GM03348 (cell line): ENCODE results near the gene NEURL4.
A peak's percentile ranks its signal among the peaks of the same experiment; 100 is the strongest.
"Not testable (repeated sequence)": the region's sequence is repeated elsewhere in the genome, so short reads cannot be mapped to it uniquely, and the experiment has no call there.

Experiments used
- DNase-seq: peaks from one replicate; pipeline ENCODE4 v3.0.0; 2012; ENCODE audit warnings: low spot score

Gene NEURL4

DNA sequence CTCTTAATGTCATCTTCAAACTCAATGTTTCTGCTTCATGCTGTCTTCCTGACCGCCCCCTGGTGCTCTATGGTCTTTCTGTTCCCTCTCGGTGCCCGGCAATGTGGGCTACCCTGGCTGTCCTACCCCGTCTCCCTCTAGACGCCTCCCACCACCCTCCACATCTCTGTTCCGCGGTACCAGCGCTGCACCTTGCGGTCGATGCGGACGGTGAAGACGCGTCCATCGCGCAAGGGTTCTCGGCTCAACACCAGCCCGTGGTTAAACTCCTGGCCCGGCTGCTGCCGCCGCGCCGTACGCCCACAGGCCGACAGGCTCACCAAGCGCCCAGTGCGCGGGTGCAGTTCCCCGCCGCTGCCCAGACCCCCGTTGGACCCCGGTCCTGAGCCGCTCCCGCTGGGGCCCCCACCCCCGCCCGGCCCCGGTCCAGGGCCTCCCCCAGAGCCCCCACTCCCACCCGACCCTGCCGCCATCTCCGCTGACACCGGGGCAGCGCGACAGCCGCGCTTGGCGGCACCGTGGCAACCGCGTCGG is at the start of gene NEURL4:
TSS of gene NEURL4 (minus strand) at position 496 of the 534 bp plus-strand sequence. CDS start at position 473, 23 bp downstream.
- no peak for DNase-seq

DNA sequence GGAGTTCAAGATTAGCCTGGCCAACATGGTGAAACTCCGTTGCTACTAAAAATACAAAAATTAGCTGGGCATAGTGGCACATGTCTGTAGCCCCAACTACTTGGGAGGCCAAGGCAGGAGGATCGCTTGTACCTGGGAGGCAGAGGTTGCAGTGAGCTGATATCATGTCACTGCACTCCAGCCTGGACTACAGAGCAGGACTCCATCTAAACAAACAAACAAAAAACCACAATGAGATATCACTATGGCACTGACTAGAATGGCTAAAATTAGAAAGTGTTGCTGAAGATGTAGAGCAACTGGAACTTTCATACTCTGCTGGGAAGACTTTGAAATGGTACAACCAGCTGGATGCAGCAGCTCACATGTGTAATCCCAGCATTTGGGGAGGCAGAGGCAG is 45.2 kb upstream of the NEURL4 start:
- no peak for DNase-seq

DNA sequence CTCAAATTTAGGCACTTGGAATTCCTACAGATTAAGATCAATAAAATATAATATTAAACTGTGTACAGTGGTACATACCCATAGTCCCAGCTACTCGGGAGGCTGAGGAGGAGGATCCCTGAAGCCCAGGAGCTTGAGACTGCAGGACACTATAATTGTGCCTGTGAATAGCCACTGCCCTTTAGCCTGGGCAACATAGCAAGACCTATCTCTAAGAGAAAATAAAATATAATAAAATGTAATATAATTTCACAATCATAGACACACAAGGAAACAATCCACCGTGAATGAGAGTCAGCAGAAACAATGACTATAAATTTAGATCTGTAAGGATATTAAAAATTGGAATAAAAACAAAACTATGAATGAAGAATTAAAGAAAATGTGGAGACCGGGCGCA is 41.7 kb upstream of the NEURL4 start:
- no peak for DNase-seq

DNA sequence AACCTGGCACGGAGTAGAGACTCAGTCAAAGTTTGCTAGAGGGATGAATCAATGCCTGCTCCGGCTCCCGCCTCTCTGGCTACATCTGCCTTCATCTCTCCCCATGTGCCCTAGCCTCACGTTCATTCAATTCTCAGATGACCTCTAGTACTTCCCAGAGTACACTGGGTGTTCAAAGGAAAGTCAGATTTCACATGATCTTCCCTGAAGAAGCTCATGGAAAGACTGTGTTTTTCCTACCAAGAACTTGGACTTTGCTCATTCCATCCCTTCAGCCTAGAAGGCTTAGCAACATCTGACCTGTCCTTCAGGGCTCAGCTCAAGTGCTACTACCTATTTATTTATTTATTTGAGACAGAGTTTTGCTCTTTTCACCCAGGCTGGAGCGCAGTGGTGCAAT is 40.7 kb upstream of the NEURL4 start:
- DNase-seq, result no peak

DNA sequence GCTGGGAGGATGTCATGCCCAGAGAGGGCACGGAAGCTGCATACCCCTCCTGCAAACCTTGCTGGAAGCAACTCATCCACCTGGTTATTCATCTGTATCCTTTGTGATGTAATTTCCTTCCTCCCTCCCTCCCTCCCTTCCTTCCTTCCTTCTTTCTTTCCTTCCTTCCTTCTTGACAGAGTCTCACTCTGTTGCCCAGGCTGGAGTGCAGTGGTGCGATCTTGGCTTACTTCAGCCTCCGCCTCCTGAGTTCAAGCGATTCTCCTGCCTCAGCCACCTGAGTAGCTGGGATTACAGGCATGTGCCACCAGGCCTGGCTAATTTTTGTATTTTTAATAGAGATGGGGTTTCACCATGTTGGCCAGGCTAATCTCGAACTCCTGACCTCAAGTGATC is 39.5 kb upstream of the NEURL4 start:
- DNase-seq, result not testable (repeated sequence)

DNA sequence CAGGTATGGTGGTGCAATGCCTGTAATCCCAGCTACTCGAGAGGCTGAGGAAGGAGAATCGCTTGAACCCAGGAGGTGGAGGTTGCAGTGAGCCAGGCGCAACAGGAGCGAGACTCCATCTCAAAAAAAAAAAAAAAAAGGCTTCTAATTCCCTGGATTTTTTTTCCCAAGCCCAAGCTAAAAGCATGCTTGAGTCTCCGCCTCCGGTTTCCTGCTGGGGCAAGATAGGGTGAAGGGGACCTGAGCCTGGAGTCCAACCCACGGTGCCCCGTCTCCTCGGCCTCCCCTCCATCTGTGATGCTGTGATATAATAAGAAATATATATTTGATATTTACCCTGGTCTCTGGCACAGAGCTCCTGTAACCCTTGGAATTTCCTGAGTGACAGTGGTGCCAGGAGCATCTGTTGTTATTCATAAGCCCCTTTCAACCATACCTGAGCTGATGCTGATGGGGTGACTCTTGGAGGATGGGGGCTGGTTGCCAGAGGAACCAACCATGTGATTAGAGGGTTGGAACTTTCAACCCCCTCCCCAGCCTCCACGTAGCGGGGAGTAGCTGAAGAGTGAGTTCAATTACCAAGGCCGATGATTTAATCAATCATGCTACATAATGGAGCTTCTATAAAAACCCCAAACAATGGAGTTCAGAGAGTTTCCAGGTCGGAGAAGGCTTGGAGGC is 38.9 kb upstream of the NEURL4 start:
- DNase-seq, result no peak

DNA sequence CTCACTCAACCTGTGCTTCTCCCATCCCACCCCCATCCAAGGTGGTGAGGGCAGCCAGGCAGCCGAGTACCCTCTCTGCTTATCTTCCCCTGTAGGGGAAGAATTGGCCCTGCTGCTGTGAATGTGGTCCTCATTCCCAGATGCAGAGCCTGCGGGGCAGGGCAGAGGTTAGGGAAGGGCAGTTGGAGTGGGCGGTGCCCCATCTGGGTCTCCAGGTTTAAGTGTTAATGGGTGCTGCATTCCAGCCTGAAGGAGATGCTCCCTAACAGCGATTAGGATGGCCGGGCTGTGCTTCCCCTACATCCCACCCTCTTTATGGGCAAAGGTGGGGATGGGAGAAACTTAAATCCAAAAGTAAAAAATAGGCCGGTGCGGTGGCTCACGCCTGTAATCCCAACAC is 37.9 kb upstream of the NEURL4 start:
- DNase-seq, result no peak

DNA sequence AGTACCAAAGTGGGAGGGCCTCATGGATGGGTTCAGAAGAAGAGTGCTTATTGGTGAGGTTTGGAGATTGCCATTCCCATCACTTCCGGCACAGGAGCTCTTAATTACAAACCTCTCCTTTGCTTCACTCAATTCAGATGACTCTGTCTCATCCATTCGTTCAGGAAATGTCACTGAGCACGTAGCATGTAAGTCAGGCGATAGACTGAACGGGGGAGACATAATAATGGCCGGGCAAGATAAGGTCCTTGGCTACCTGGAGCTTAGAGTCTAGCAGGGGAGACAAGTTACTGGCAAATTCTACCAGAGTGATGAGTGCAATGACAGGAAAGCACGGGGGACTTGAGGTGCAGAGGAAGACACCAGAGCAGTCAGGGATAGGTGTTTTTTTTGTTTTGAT is 36.8 kb upstream of the NEURL4 start:
- not testable (repeated sequence) for DNase-seq

DNA sequence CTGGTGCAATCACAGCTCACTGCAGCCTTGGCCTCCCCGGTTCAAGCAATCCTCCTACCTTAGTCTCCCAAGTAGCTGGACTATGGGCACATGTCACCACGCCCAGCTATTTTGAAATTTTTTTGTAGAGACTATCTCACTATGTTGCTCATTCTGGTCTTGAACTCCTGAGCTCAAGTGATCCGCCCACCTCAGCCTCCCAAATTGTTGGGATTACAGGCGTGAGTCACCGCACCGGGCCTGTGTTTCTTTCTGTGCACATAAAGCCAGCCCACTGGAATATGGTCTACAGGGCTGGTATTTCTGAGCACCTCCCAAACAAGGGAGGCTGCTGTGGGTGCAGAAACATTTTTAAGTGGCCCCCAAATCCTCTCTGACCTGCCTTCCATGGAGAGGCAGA is 34.2 kb upstream of the NEURL4 start:
- DNase-seq, result no peak

DNA sequence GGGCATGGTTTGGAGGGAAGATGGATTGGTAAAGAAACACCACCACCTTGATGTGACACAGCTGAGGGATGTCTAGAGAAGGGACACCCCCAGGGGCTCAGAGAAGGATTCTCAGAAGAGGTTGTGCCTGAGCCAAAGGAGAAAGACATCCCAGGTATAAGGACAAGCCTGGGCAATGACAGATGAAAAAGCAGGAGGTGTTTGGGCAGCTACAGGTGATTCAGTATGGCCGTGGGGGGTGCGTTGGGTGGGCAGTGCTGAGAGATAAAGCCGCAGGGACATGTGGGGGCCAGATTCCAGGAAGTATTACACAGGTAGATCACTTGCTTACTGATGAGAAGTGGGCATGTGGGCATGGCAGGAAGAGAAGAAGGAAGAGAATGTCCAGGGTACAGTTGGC is 32.8 kb upstream of the NEURL4 start:
- DNase-seq, result no peak

DNA sequence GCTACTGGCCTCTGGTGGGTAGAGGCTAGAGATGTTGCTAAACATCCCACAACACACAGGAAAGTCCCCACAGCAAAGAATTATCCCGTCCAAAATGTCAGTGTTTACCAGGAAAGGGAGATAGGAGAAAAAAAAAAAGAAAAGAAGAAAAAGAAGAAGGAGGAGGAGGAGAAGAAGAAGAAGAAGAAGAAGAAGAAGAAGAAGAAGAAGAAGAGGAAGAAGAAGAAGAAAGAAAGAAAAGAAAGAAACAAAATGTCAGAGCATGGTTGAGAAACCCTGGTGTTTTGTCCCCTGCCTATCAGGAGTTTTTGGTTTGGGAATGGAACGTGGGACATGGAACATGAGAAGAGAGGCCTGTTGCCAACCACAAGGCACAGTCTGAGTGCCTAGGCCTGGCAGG is 28.2 kb upstream of the NEURL4 start:
- DNase-seq, result no peak

DNA sequence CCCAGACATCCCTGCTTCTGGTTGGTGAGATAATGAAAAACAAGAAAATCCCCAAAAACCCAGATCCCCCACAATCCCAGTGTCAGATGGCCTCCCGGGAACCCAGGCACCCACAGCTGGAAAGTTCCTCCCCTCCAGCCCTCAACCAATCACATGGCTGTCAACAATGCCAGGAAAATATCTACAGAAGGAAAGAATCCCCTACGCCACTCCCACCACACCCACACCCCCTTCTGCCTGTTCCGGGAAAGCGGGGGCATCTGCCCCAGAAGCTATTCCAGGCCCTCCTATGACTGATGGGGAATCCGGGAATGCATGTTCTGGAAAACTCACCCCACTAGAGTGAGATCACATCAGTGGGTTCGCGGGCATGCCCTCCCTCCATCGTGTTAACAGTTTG is 27.6 kb upstream of the NEURL4 start:
- peak; percentile 54 for DNase-seq

DNA sequence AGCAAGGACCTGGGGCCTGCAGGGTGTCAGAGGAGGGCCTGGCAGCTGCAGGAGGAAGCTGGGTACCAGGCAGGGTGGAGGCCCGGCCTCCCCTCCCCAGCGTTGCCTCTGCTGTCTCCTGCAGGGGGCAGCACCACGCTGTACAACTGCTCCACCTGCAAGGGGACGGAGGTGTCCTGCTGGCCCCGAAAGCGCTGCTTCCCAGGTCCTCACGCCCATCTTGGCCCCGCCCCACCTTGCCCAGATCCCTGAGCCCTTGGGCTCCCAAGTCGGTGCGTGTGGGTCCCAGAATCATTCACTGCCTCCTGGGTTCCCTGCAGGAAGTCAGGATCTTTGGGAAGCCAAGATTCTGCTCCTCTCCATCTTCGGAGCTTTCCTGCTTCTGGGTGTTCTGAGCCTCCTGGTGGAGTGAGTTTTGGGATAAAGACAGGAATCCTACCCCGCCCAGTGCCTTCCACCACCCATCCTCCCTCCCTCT is 27.0 kb upstream of the NEURL4 start:
- peak; percentile 87 for DNase-seq

DNA sequence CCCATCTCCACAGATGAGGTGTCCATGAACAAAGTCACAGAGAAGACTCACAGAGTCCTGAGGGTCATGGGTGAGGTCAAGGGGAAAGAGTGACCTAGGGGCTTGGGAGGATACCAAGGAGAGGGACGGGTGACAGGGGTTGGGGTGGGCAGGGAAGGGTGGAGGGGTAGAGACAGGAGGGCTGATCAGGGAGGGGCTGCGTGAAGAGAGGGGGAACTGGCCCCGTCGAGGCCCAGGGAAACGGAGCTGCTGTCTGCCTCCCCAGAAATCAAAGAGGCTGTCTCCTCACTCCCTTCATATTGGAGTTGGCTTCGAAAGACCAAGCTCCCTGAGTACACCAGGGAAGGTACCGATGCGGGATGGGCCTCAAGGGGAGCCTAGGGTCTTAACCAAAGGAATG is 26.4 kb upstream of the NEURL4 start:
- DNase-seq, result no peak

DNA sequence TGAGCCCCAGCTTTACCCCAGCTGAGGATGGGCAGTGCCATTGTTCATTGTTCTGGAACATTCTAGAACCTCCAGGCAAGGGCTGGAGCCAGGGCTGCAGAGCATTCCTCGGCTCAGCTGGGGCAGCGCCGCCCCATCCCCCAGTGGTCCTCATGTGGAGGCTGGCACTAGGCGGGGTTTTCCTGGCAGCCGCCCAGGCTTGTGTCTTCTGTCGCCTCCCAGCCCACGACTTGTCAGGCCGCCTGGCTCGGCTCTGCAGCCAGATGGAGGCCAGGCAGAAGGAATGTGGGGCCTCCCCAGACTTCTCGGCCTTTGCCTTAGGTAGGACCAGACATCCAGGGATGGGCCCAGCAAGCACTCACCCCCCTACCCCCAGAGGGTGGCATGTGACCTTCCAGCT is 25.9 kb upstream of the NEURL4 start, which contains the start of gene TMEM95:
TSS of gene TMEM95 (plus strand) at position 104 of the 400 bp plus-strand sequence. CDS start at position 153, 49 bp downstream.
- peak; percentile 41 for DNase-seq

DNA sequence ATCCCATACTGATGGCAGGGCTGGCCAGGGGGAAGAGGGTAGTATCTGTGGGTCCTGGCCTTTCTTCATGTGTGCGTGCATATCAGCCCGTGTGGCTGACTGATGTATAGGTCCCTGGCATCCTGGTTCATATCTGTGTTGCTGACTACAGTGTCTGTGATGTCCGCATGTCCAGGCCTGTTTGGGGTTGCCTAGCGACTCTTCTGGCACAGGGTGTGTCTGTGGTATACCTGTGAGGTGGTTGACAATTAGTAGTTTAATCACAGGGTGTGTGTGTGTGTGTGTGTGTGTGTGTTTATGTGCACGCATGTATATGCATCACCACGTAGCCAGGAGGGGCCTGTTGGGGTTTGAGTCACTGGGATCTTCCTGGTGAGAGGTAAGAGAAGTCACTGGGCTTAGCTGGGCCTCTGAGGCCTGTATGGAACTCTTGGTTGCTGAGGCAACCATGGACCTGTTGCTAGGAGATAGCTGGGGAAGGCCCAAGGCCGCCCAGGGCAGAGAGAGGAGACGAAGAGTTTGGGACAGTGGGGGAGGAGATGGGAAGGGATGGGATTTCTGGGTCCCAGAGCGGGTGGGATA is 25.2 kb upstream of the NEURL4 start:
- no peak for DNase-seq

DNA sequence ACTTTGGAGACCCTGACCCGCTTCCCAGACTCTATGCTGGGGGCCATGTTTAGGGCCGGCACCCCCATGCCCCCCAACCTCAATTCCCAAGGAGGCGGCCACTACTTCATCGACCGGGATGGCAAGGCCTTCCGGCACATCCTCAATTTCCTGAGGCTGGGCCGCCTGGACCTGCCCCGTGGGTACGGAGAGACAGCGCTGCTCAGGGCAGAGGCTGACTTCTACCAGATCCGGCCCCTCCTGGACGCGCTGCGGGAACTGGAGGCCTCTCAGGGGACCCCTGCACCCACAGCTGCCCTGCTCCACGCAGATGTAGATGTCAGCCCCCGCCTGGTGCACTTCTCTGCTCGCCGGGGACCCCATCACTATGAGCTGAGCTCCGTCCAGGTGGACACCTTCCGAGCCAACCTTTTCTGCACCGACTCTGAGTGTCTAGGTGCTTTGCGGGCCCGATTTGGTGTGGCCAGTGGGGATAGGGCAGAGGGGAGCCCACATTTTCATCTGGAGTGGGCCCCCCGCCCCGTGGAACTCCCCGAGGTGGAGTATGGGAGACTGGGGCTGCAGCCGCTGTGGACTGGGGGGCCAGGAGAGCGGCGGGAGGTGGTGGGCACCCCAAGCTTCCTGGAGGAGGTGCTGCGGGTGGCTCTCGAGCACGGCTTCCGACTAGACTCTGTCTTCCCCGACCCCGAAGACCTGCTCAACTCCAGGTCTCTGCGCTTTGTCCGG is 23.9 kb upstream of the NEURL4 start:
- DNase-seq, result no peak

DNA sequence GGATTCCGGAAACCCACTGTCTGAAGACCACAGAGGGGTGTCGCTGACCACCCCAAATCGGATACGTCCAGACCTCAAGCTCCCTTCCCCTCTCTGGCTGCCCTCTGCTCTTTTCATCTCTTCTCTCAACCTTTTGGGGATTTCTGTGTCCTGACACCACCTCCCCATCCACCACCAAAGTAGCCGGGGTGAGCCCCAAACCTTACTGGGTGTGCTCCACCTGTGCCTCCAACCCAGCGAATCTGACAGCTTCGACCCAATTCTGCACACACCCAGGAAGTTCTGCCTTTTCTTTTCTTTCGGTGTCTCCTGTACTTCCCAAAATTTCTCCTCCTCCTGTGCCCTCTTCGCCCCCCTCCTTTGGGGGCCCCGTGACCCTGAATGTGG is 23.4 kb upstream of the NEURL4 start:
- no peak for DNase-seq

DNA sequence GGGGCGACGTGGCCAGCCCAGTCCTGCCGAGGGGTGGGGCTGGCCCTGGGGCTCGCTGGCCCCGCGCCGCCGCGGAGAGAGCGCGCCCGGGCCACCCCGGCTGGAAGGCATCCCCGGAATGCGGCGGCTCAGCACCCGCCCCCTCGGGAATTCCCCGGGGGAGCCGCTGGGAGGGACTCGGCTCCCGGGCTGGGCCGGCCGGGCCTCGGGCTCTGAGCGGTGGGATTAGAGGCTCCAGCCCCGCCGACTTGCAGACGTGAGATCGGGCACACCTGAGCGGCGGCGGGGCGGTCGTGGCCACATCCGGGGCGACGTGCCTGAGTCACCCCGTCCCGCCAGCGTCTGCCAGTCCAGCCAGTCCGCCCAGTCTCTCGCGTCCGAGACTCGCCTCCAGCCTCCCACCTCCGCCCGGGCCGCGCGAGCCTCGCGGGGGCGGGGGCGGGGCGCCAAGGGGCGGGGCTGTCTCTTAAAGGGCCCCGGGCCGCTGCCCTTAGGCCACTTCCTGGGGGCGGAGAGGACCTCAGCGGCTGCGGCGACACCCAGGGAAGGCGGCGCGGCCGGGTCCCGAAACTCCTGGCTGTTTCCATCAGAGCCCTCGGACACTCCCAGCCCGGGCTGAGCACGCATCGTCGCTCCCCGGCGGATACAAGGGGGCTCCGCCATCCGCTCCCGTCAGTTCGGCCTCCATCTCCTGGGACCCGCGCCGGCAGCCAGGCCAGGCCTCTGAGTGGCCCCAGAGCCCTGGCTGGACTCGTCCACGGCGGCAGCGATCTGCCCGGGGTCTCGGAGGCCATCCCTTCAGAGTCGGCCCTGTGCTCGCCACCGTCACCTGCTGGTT is 22.7 kb upstream of the NEURL4 start, which contains the start of gene KCTD11:
TSS of gene KCTD11 (plus strand) at position 498 of the 838 bp plus-strand sequence.
- peak; percentile 98 for DNase-seq

DNA sequence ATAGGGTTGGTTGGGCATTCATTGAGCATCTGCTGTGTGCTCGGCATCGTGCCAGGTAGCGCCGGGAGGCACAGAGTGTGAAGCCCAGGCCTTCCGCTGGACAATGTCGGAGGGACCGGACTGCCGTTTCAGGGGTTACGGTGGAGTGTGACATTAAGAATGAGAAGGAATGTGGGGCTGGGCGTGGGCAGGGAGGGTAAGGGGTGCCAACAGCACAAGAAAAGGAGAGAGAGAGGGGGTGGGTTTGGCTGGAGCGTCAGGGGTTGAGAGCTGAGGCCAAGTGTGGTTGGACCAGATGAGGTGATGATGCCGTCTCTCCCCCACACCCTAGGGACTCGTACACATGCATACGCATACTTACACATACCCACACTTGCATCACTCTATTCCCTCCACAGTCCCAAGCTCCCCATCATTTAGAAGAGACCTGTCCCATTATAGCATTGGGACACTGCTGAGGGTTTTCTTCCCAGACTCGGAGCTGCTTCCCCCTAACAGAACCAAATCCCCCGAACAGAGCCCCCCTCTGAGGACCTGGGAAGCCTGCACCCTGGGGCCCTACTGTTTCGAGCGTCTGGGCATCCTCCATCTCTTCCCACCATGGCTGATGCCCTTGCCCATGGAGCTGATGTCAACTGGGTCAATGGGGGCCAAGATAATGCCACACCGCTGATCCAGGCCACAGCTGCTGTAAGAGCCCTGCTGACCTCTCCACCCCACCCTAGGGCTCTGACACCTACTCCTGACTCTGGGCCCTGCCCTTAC is 19.5 kb upstream of the NEURL4 start:
- DNase-seq, result peak; percentile 57
